Panc1 (cell line): Measurements from ENCODE around the gene DDAH1. TPM values are rescaled to one million over a fixed set of nuclear protein-coding genes. Genes with fewer than 3 reads are reported as not detected.
A peak's percentile ranks its signal among the peaks of the same experiment; 100 is the strongest.

Source experiments
- ATAC-seq: fragments of 200-7000 bp; cut with Tn5 transposase; 2 replicates; pipeline ENCODE4 v1.9.1; 2020; ENCODE audit warnings: mild to moderate bottlenecking, moderate library complexity
- BruUV-seq: library from RNA; stranded (reverse); fragments of 400-500 nt; replicated peaks from 2 replicates; lab custom pipeline; 2021; lab: Mats Ljungman, UMichigan
- CTCF ChIA-PET: fragments of 300-600 bp; sonication (Branson Sonifier 250); formaldehyde crosslinking; loops from one replicate; lab custom pipeline; 2022; ENCODE audit warnings: antibody characterized with exemption; lab: Charles Lee
- POLR2A ChIA-PET: fragments of 300-600 bp; sonication (Branson Sonifier 250); formaldehyde crosslinking; loops from one replicate; lab custom pipeline; 2022; ENCODE audit warnings: antibody characterized with exemption; lab: Charles Lee
- DNase-seq: peaks from one replicate; pipeline ENCODE4 v3.0.0-alpha.2; 2010; ENCODE audit warnings: low read depth, low spot score
- H3K27ac ChIP-seq: 2 replicates; pipeline ENCODE4 v1.5.1; 2011; ENCODE audit warnings: mild to moderate bottlenecking, low read length, inconsistent platforms
- H3K27me3 ChIP-seq: fragments of 200-500 bp; sonication (Bioruptor generic); 2 replicates; pipeline ENCODE4 v1.6.0; 2014; ENCODE audit warnings: low read length, inconsistent platforms; ENCODE audit not compliant: control insufficient read depth, insufficient read depth
- H3K36me3 ChIP-seq: fragments of 200-500 bp; sonication (Bioruptor generic); 2 replicates; pipeline ENCODE4 v1.5.1; 2014; ENCODE audit warnings: inconsistent platforms, mild to moderate bottlenecking, low read length, moderate library complexity; ENCODE audit not compliant: control insufficient read depth, insufficient read depth
- H3K4me1 ChIP-seq: 2 replicates; pipeline ENCODE4 v1.5.1; 2011; ENCODE audit warnings: inconsistent platforms, mild to moderate bottlenecking, low read length, moderate library complexity; ENCODE audit not compliant: control insufficient read depth, insufficient read depth
- H3K4me3 ChIP-seq, 2 experiments: 2 replicates each; pipeline ENCODE4 v1.5.1; 2011 to 2012; ENCODE audit warnings: low read depth in 2 of 2, low read length in 2 of 2, mild to moderate bottlenecking in 2 of 2, inconsistent platforms in 1 of 2, moderate library complexity in 1 of 2
- H3K9me3 ChIP-seq: fragments of 200-500 bp; sonication (Bioruptor generic); 2 replicates; pipeline ENCODE4 v1.5.1; 2014; ENCODE audit warnings: low read depth, mild to moderate bottlenecking, inconsistent platforms, low read length, moderate library complexity; ENCODE audit not compliant: control insufficient read depth, insufficient read depth
- POLR2AphosphoS5 ChIP-seq: IDR thresholded peaks from 2 replicates; pipeline ENCODE4 v1.6.1; 2012; ENCODE audit warnings: mild to moderate bottlenecking, low read depth, low read length, moderate library complexity
- SIN3A ChIP-seq: IDR thresholded peaks from 2 replicates; pipeline ENCODE4 v1.6.1; 2012; ENCODE audit warnings: low read depth, mild to moderate bottlenecking, low read length, moderate library complexity, borderline replicate concordance; ENCODE audit not compliant: insufficient read depth
- TCF7L2 ChIP-seq: IDR thresholded peaks from 2 replicates; pipeline ENCODE4 v1.6.1; 2011; ENCODE audit warnings: mild to moderate bottlenecking, low read depth, low read length, inconsistent platforms
- in situ Hi-C: cut with HindIII; loops from 2 replicates; pipeline ENCODE4 v1.10.0; 2016; ENCODE audit warnings: low sequenced_read_pairs, low pct_unique_long_range_greater_than_20kb
- intact Hi-C: fragments of 100-400 bp; cut with micrococcal nuclease; formaldehyde crosslinking; loops from one replicate; pipeline ENCODE4 v1.10.0; 2022; ENCODE audit not compliant: unreplicated experiment
- total RNA-seq: library from RNA; stranded (reverse); gene quantifications from one replicate; pipeline ENCODE4 v1.2.1, GENCODE V29; 2021; ENCODE audit not compliant: unreplicated experiment
- TF ChIP-seq, protein P1 (sequence below), 2 experiments: IDR thresholded peaks; 2 replicates each; pipeline ENCODE4 v1.6.1; 2011 to 2012; ENCODE audit warnings: low read depth in 2 of 2, control low read depth in 1 of 2, low read length in 1 of 2, mild to moderate bottlenecking in 1 of 2, moderate library complexity in 1 of 2; ENCODE audit not compliant: insufficient read depth in 1 of 2
- TF ChIP-seq, protein P2 (sequence below): fragments of 450-650 bp; IDR thresholded peaks from 2 replicates; pipeline ENCODE4 v1.5.1; 2017; ENCODE audit warnings: mild to moderate bottlenecking

DDAH1 gene
- total RNA-seq, 1 experiment from 2014 or later, result 85.4 TPM

DNA sequence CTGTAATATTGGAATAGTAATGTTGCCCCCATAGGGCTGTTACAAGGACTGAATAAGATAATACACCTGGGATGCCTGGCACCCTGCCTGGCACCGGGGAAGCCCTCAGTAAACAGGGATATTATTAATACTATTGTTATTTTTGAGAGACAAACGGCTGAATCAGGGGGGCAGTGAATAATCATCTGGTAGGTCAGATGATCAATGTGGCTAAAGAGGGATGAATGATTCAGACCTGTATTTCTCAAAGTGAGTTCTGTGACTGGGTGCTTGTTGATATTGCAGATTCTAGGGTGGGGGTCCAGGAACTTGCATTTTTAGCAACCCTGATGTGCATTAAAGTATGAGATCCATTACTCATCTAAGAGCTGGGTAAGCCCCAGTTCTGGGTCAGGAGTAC, 142.3 kb downstream of the DDAH1 start:
- CTCF ChIA-PET, result interaction anchor here (0.6 kb wide), 1 partner anchor 16 kb away, joined by 4 read pairs; no protein-coding TSS in a partner anchor
- no peaks in the 10 kb centered on the region for H3K27me3 ChIP-seq
- ATAC-seq (no peak), DNase-seq (no peak)
- TF ChIP-seq SIN3A (no peak), TCF7L2 (no peak), POLR2AphosphoS5 (no peak)
- TF ChIP-seq, protein P1, sequence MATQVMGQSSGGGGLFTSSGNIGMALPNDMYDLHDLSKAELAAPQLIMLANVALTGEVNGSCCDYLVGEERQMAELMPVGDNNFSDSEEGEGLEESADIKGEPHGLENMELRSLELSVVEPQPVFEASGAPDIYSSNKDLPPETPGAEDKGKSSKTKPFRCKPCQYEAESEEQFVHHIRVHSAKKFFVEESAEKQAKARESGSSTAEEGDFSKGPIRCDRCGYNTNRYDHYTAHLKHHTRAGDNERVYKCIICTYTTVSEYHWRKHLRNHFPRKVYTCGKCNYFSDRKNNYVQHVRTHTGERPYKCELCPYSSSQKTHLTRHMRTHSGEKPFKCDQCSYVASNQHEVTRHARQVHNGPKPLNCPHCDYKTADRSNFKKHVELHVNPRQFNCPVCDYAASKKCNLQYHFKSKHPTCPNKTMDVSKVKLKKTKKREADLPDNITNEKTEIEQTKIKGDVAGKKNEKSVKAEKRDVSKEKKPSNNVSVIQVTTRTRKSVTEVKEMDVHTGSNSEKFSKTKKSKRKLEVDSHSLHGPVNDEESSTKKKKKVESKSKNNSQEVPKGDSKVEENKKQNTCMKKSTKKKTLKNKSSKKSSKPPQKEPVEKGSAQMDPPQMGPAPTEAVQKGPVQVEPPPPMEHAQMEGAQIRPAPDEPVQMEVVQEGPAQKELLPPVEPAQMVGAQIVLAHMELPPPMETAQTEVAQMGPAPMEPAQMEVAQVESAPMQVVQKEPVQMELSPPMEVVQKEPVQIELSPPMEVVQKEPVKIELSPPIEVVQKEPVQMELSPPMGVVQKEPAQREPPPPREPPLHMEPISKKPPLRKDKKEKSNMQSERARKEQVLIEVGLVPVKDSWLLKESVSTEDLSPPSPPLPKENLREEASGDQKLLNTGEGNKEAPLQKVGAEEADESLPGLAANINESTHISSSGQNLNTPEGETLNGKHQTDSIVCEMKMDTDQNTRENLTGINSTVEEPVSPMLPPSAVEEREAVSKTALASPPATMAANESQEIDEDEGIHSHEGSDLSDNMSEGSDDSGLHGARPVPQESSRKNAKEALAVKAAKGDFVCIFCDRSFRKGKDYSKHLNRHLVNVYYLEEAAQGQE (IDR thresholded peaks at IDR 0.05; ENCODE audit: insufficient read depth in 1 of 2, low read depth in 2 of 2, low read length in 1 of 2), result no peak
- TF ChIP-seq, protein P2, sequence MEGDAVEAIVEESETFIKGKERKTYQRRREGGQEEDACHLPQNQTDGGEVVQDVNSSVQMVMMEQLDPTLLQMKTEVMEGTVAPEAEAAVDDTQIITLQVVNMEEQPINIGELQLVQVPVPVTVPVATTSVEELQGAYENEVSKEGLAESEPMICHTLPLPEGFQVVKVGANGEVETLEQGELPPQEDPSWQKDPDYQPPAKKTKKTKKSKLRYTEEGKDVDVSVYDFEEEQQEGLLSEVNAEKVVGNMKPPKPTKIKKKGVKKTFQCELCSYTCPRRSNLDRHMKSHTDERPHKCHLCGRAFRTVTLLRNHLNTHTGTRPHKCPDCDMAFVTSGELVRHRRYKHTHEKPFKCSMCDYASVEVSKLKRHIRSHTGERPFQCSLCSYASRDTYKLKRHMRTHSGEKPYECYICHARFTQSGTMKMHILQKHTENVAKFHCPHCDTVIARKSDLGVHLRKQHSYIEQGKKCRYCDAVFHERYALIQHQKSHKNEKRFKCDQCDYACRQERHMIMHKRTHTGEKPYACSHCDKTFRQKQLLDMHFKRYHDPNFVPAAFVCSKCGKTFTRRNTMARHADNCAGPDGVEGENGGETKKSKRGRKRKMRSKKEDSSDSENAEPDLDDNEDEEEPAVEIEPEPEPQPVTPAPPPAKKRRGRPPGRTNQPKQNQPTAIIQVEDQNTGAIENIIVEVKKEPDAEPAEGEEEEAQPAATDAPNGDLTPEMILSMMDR, result no peak
- POLR2A ChIA-PET, result interaction anchor here (0.8 kb wide), 1 partner anchor 9 kb away, joined by 3 read pairs; no protein-coding TSS in a partner anchor
- H3K36me3 ChIP-seq, result peaks cover 5% of the 10 kb centered on the region; the same call in 1 of the 2 replicates
- peak overlapping the region; percentile 23; the same call in 1 of the 2 replicates for H3K27ac ChIP-seq
- peaks cover 34% of the 10 kb centered on the region for H3K4me1 ChIP-seq
- intact Hi-C loops, result no loop called here
- in situ Hi-C loops, result loop anchor here (25.0 kb wide), 1 partner anchor 365 kb away; no protein-coding TSS in a partner anchor
- H3K4me3 ChIP-seq, result no peak overlapping the region
- no TSS peak for BruUV-seq
- H3K9me3 ChIP-seq, result no peaks in the 10 kb centered on the region

DNA sequence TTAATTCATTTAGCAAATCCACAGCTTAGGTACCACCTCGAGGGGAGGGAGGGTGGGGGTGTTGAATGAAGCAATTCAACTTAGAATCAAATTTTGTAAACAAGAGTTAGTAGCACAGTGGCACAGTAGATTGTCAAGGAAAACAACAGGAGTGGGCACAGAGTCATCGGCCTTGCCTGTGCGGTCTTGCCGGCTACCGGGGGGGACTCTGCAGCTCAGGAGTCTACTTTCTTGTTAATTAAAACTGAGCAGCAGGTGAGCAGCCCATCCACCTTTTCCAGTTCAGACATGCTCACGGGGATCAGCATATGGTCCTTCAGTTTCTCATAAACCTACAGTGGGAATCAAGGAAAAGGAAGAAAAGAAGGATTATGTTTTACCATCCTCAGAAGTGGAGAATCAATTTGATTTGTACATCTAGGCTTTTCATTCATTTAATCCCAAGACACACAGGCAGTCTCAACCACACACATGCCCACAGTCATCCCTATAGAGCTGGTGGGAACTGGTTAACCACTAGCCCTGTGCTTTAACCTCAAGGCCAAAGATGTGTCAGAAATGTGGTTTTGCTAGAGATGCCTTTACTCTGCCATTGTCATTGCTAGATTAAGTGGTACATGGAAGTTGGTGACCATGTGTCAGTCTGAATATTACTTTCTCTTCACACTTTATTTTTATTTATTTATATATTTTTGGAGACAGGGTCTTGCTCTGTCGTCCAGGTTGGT, 143.6 kb downstream of the DDAH1 start:
- DNase-seq, result no peak
- in situ Hi-C loops (loop anchor here (25.0 kb wide), 1 partner anchor 366 kb away; no protein-coding TSS in a partner anchor), intact Hi-C loops (no loop called here)
- CTCF ChIA-PET, result interaction anchor here (0.6 to 0.7 kb wide), 2 partner anchors 86 to 260 kb away, joined by 5 to 6 read pairs; no protein-coding TSS in a partner anchor
- Histone ChIP-seq H3K27me3 (no peaks in the 10 kb centered on the region), H3K27ac (peak overlapping the region; percentile 45; the same call in 1 of the 2 replicates), H3K9me3 (no peaks in the 10 kb centered on the region), H3K4me1 (peaks cover 31% of the 10 kb centered on the region), H3K4me3 (no peak overlapping the region), H3K36me3 (peaks cover 6% of the 10 kb centered on the region)
- TF ChIP-seq, protein P1 (IDR thresholded peaks at IDR 0.05; ENCODE audit: insufficient read depth in 1 of 2, low read depth in 2 of 2, low read length in 1 of 2), result no peak
- TF ChIP-seq POLR2AphosphoS5 (no peak), TCF7L2 (no peak)
- POLR2A ChIA-PET, result interaction anchor here (0.6 to 0.7 kb wide), 4 partner anchors 31 to 264 kb away, joined by 6 to 9 read pairs (median 7); no protein-coding TSS in a partner anchor
- no TSS peak for BruUV-seq
- peak; percentile 39; the same call in 1 of the 2 replicates for ATAC-seq
